ENCODE data around the gene MS4A1. TPM values are rescaled to one million over a fixed set of nuclear protein-coding genes. Genes with fewer than 3 reads are reported as not detected.

MS4A1 gene
- total and polyA plus RNA-seq, 2 experiments from 2014 or later, result 0.23 TPM; not detected in 1

GRCh38 chr11:60502221-60502775, 46.7 kb downstream of the MS4A1 start:
- Histone ChIP-seq H3K4me1 (ENCODE audit: insufficient read depth) (peaks cover 13% of the 10 kb centered on the region), H3F3A (replicated peaks; ENCODE audit: low read depth) (no peaks in the 10 kb centered on the region), H4K20me1 (replicated peaks; ENCODE audit: insufficient read depth) (no peaks in the 10 kb centered on the region), H3K9me2 (ENCODE audit: insufficient read depth) (peaks cover 19% of the 10 kb centered on the region), H3K27ac (ENCODE audit: low read depth) (no peak overlapping the region), H3K79me2 (replicated peaks; ENCODE audit: insufficient read depth) (no peaks in the 10 kb centered on the region), H3K36me3 (ENCODE audit: insufficient read depth) (no peaks in the 10 kb centered on the region; the same call in 1 of the 2 replicates), H3K27me3 (ENCODE audit: insufficient read depth) (no peaks in the 10 kb centered on the region), H3K4me2 (no peak overlapping the region), H2AFZ (no peak overlapping the region), H3K4me3 (no peak overlapping the region)
- Mint-ChIP-seq H3K27me3 (ENCODE audit: insufficient read depth, low read depth, poor library complexity) (peaks cover 3% of the 10 kb centered on the region), H3K4me3 (no peak overlapping the region), H3K4me1 (peaks cover 42% of the 10 kb centered on the region), H3K36me3 (ENCODE audit: low read depth) (peaks cover 18% of the 10 kb centered on the region), H3K9me3 (peaks cover 4% of the 10 kb centered on the region; the same call in 1 of the 3 replicates), H3K27ac (0 out of 2 replicates have a peak overlapping the region, but pooled peaks have one; percentile 1)
- no peak for ATAC-seq
- no peak for DNase-seq (ENCODE audit: low spot score)
- no peak for TF ChIP-seq CREB1 (CRISPR knock-in tag; IDR thresholded peaks at IDR 0.05; ENCODE audit: low read depth)
- no peak for TF ChIP-seq STAT1 (IDR thresholded peaks at IDR 0.05; ENCODE audit: unreplicated experiment)
- no peak for TF ChIP-seq REST (IDR thresholded peaks at IDR 0.05; ENCODE audit: unreplicated experiment)
- TF ChIP-seq ZNF331 (CRISPR knock-in tag; IDR thresholded peaks at IDR 0.05; ENCODE audit: low read depth), result no peak
- TF ChIP-seq POLR2AphosphoS5 (IDR thresholded peaks at IDR 0.05; ENCODE audit: low read depth), result no peak
- TF ChIP-seq EZH2phosphoT487 (IDR thresholded peaks at IDR 0.05; ENCODE audit: unreplicated experiment), result no peak
- no peak for TF ChIP-seq JUNB (IDR thresholded peaks at IDR 0.05; ENCODE audit: unreplicated experiment)
- TF ChIP-seq ZNF114 (CRISPR knock-in tag; IDR thresholded peaks at IDR 0.05), result no peak
- no peak for TF ChIP-seq CTCF (conservative IDR thresholded peaks at IDR 0.05; ENCODE audit: low read depth in 2 of 2)
- TF ChIP-seq ETS1 (IDR thresholded peaks at IDR 0.05), result no peak
- TF ChIP-seq EZH2 (IDR thresholded peaks at IDR 0.05; ENCODE audit: low read depth, unreplicated experiment), result no peak
- no peak for TF ChIP-seq ZNF462 (CRISPR knock-in tag; IDR thresholded peaks at IDR 0.05)
- no peak for TF ChIP-seq NANOG (IDR thresholded peaks at IDR 0.05; ENCODE audit: borderline replicate concordance)

All from GM23338 (cell line).